ENCODE measurements around the gene DNAI2. TPM values are rescaled to one million over a fixed set of nuclear protein-coding genes. Genes with fewer than 3 reads are reported as not detected.
"Not testable (repeated sequence)": the region's sequence is repeated elsewhere in the genome, so short reads cannot be mapped to it uniquely, and the experiment has no call there.

DNAI2 gene
- total RNA-seq, 1 donor from 2014 or later: not detected

- H3K4me3 ChIP-seq (ENCODE audit: low read depth, low read length): no peak overlapping the region
- no peak for DNase-seq (ENCODE audit: low read depth)
- TF ChIP-seq CTCF (conservative IDR thresholded peaks at IDR 0.05; ENCODE audit: low read depth, low read length): no peak
These were observed 22.5 kb upstream of the DNAI2 start for GRCh38 chr17:74251569-74251968.

- TF ChIP-seq CTCF (conservative IDR thresholded peaks at IDR 0.05; ENCODE audit: low read depth, low read length): no peak
- no peak for DNase-seq (ENCODE audit: low read depth)
These were observed 21.8 kb upstream of the DNAI2 start for GRCh38 chr17:74252211-74252610.

GRCh38 chr17:74253036-74253435 lies 21.0 kb upstream of the DNAI2 start:
- no peak for DNase-seq (ENCODE audit: low read depth)
- H3K4me3 ChIP-seq (ENCODE audit: low read depth, low read length): no peak overlapping the region
- no peak for TF ChIP-seq CTCF (conservative IDR thresholded peaks at IDR 0.05; ENCODE audit: low read depth, low read length)

More at GRCh38 chr17:74252211-74252610, 21.8 kb upstream of the DNAI2 start:
- H3K4me3 ChIP-seq (ENCODE audit: low read depth, low read length): no peak overlapping the region

GRCh38 chr17:74257311-74257710 lies 16.7 kb upstream of the DNAI2 start:
- no peak for TF ChIP-seq CTCF (conservative IDR thresholded peaks at IDR 0.05; ENCODE audit: low read depth, low read length)
- no peak for DNase-seq (ENCODE audit: low read depth)
- H3K4me3 ChIP-seq (ENCODE audit: low read depth, low read length): no peak overlapping the region

- no peak for DNase-seq (ENCODE audit: low read depth)
- no peak for TF ChIP-seq CTCF (conservative IDR thresholded peaks at IDR 0.05; ENCODE audit: low read depth, low read length)
These were observed 14.1 kb upstream of the DNAI2 start for GRCh38 chr17:74259667-74260524.

GRCh38 chr17:74260525-74260850 lies 13.5 kb upstream of the DNAI2 start:
- no peak for TF ChIP-seq CTCF (conservative IDR thresholded peaks at IDR 0.05; ENCODE audit: low read depth, low read length)
- no peak overlapping the region for H3K4me3 ChIP-seq (ENCODE audit: low read depth, low read length)
- no peak for DNase-seq (ENCODE audit: low read depth)

More at GRCh38 chr17:74259667-74260524, 14.1 kb upstream of the DNAI2 start:
- H3K4me3 ChIP-seq (ENCODE audit: low read depth, low read length): no peak overlapping the region

- no peak for DNase-seq (ENCODE audit: low read depth)
- TF ChIP-seq CTCF (conservative IDR thresholded peaks at IDR 0.05; ENCODE audit: low read depth, low read length): no peak
- H3K4me3 ChIP-seq (ENCODE audit: low read depth, low read length): no peak overlapping the region
These were observed 11.4 kb upstream of the DNAI2 start for GRCh38 chr17:74262601-74263000.

- H3K4me3 ChIP-seq (ENCODE audit: low read depth, low read length); DNase-seq (ENCODE audit: low read depth): not testable (repeated sequence)
These were observed 7.0 kb upstream of the DNAI2 start for GRCh38 chr17:74267054-74267453.
